HuH-7.5 (cell line): Measurements from ENCODE around the gene SMAD7.

ENCODE experiments used
- DNase-seq: peaks from one replicate; pipeline ENCODE4 v3.0.0; 2011; ENCODE audit warnings: low spot score

The SMAD7 gene

DNA sequence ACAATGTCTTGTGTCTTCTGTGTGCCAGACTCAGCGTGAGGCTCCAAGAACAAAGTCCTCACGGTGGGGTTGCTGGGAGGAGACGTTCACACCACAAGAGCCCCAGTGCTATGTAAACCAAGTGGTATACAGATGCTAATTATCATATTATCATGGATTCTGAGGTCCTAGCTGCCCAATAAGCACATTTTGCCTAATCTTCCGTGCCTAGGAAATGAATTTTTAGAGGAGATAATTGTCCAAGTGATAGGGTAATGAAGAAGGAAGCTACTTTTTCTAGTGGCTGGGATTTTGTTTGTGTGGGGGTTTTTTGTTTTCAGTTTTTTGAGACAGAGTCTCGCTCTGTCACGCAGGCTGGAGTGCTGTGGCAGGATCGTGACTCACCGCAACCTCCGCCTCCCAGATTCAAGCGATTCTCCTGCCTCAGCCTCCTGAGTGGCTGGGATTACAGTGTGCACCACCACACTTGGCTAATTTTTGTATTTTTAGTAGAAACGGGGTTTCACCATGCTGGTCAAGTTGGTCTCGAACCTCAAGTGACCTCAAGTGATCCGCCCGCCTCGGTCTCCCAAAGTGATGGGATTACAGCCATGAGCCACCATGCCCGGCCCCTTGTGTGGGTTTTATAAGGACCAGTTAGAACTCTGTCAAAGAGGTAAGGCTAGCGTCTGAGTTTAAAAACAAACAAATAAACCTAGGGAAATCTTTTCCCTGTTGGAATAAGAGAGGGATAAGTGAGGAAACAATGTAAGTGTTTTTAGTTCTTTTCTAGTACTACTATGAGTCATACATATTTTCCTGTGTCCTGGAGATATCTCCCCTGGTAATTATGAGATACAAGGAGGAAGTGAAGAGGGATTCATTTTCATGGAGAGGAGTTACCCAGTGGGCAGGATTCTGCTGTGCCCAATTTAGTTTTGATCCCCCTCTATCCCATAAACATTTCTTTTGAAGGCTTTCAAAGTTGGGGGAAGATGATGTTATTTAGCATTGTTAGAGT is 9.5 kb upstream of the SMAD7 start:
- no peak for DNase-seq

DNA sequence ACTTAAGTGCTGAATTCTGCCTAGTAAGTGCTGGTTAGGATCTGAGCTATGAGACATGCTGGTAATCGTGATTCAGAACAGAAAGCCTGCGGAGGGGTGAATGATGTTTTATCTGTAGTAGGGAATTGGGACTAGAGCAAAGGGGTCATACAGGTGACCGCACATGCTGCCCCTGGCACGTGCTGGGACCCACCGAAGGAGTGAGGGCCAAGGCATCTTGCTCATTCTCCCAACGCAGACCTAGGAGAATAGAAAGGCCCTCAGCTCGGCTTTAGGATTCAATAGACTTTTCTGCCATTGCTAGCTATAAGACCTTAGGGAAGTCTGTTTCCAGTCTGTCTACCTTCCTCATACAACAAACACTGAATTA is 8.8 kb upstream of the SMAD7 start:
- no peak for DNase-seq

DNA sequence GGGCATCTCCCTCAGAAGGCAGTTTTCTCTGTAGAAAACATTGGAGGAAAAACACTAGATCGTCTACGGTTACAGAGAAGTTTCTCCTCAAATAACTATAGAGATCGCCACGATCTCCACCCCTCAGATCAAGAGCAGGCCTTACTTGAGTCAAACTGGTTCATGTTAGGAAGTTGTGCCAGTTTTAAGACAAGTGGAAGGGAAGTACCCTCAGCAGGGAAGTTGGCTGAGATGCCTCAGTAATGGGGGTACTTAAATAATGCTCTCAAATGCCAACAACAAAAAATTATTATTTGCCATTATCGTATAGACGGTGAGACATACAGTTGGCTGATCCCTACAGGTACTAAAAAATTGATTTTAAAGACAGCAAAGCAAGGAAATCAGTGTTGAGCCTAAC is 8.2 kb upstream of the SMAD7 start:
- no peak for DNase-seq

DNA sequence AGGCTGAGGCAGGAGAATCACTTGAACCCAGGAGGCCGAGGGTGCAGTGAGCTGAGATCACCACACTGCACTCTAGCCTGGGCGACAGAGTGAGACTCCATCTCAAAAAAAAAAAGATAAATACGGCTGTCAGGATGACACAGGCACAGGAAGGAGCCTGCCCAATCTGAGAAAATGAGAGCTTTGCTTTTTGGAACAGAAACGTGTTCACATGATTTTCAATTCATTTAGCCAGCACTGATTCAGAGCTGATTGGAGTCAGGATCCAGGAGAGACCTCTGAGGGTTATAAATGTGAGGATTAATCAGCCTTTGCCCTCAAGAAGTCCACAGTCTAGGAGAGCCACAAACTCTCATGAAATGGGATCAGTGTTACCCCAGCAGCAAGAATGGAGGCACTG is 6.9 kb upstream of the SMAD7 start:
- DNase-seq, result no peak

DNA sequence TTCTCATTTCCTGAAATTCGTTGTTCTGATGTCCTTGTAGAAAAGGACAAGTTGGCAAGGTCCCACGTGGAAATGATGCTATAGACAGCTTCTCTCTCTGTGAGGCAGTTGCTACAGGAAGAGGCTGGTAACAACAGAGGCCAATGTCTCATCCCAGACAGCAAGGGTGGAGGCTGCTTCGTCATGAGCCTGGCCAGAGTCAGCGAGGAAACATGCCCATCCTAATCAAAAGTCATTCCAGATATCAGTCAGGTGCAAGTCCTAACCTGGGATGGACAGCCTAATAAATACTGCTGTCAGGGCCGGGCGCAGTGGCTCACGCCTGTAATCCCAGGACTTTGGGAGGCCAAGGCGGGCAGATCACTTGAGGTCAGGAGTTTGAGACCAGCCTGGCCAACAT is 6.4 kb upstream of the SMAD7 start:
- DNase-seq, result no peak

DNA sequence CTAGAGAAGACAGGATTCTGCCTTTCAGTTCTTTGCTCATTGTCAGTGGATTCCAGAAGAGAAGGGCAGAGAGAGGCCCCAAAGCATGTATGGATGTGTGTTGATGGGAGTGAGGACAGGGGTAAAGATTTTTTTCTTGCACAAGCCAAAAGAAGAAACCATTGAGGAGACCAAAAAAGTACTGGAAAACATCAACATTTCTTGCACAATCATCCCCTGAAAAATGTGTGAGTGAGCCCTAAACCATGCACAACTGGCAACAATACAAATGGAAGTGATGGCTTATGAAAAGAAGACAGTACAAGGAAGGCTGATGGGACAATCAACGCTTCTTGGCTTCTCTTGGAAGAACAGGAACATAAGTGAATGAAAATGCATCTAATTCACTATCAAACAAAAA is 5.6 kb upstream of the SMAD7 start:
- DNase-seq, result no peak

DNA sequence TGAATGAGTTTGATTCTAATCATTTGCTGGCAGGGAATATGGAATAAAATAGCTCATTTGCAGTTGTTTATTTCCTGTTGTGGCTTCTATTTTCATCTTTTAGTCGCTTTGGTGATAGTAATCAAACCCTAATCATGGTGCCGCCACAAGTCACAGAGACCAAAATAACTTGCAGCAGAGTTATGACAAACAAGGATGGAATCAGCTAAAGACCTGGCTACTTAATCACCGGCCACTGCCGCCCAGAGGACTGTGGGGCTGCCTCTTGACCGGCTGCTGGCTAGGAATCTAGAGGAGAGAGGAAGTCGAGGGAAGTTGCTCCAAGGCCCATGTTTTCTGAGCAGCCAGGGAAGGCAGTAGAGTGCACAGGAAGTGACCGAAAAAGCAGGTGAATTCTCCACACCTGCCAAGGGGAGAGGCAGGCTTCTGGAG is 5.1 kb upstream of the SMAD7 start:
- no peak for DNase-seq

DNA sequence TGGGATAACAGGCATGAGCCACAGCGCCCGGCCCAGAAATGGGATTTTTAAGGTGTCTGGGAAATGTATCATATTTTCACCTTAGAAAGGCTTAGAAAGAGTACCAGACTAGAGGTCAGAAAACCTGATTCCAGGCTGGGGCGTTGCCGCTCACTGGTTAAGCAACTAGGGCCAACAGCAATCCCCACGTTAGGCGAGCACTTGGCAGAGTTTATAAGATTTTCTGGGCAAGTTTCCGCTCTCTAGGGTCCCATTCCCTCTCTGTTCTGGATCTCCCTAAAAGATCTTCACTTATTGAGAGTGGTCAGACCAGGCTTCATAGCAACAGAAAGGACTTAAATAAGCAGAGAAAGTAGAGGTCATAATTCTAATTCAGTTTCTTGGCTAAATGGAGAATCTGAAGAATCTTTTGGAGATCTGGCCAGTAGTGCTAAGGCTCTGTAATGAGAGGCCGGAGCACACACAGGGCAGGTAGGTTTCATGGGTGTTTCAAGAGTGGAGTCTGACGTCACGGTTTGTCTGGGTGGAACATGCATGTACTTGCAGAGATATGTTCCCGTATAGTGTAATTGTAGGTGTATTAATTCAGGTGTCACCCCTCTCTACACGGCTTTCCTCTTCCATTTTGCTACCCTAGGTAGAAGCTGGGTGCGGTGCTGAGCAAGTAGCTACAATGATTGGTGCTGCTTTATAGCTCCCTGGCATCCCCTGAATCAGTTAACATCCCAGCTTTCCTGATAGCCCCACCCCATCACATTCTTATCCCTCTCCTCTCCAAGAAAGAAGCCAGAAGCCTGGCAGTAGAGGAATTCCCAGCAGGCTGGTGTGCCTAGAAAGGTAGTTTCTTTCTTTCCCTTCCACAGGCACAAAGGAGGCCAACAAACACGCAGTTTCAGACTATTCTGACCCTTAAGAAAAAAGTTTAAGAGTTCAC is 4.4 kb upstream of the SMAD7 start:
- DNase-seq, result no peak

DNA sequence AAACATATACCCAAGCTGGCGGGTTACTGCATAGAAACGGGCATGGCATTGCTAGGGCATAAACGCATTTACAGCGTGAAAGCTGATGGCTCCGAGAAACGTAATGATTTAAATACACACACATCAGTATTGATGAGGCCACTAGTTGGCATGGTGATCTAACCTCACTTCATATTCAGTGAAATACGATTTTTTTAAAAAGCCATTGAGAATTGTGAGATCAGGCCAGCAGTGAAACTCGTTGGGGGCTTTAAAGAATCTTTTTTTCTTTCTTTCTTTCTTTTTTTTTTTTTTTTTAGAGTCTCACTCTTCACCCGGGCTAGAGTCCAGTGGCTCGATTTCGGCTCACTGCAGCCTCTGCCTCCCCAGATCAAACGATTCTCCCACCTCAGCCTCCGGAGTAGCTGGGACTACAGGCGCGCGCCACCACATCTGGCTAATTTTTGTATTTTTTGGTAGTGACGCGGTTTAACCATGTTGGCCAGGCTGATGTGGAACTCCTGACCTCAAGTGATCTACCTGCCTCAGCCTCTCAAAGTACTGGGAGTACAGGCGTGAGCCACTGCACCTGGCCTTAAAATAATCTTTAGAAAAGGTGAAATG is 2.4 kb upstream of the SMAD7 start:
- DNase-seq, result no peak

DNA sequence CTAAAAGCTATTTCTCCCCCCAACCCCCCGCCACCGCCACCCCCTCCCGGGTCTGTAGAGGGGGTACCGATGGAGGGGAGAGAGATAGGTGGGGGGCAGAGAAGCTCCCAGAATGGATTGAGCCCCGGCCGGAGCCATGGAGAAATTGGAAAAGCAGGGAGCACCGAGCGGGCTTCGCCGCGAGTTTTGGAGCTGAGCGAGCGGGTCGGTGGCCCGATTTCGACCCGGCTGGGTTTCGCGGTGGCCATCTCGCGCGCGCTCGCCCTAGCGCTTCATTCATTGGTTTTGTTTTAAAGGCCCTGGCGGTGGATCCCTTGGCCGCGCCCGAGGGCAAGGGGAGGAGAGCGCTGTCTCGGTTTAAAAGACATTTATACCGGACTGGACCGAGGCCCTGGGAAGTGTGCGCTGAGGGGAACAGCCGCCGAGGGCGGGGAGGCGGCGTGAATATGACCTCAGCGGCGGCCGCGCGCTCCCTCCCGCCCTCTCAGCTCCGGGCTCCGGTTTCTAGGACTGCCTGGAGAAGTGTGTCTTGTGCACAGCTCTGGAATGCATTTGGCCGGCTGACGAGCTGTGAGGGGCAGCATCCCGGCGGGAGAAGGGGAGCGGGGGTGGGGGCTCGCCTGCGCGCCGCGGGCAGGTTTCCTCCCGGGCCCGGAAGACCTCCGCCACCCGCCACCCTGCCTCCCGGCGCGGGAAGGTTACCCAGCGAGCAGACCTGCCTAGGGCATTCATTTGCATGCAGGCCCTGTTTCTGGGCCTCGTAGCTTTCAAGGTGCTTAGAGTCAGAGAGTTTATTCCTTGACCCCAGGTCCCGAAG is 1.7 kb upstream of the SMAD7 start:
- DNase-seq, result peak; percentile 61

DNA sequence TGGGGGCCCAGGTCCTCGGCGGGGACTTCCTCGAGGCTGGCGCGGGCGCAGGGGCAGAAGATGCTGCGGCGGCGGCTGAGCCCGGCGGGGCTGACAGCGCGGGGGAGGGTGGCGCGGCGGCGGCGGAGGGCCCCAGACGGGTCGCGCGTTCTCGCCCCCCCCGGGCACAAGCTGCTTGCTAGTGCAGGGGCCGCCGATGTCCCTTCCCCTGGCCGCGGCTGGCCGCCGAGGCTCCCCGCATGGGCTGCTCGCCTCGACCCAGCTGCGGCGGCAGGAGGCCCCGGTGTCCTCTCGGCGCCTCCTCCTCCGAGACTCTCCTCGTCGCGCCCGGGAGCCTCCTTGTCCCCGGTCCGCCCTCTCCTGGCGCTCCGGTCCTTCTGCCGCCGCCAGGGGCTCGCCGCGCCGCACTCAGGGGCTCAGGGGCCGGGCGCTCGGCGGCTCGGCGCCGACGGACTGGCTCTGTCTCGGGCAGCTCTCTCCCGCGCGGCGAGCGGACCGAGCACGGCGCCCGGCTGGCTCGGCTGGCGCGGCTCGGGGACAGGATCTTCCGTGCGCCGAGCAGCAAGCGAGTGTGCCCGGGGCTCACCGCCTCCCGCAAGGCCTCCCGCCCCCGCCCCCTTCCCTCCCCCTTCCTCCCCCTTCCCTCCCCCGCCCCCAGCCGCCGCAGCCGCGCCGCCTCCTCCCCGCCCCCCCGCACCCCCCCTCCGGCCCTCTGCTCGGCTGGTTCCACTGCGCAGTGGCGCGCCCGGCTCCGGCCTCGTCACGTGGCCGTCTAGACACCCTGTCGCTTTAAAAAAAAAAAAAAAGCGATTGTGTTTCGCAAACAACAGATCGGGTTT is 902 bp upstream of the SMAD7 start:
- peak; percentile 75 for DNase-seq

DNA sequence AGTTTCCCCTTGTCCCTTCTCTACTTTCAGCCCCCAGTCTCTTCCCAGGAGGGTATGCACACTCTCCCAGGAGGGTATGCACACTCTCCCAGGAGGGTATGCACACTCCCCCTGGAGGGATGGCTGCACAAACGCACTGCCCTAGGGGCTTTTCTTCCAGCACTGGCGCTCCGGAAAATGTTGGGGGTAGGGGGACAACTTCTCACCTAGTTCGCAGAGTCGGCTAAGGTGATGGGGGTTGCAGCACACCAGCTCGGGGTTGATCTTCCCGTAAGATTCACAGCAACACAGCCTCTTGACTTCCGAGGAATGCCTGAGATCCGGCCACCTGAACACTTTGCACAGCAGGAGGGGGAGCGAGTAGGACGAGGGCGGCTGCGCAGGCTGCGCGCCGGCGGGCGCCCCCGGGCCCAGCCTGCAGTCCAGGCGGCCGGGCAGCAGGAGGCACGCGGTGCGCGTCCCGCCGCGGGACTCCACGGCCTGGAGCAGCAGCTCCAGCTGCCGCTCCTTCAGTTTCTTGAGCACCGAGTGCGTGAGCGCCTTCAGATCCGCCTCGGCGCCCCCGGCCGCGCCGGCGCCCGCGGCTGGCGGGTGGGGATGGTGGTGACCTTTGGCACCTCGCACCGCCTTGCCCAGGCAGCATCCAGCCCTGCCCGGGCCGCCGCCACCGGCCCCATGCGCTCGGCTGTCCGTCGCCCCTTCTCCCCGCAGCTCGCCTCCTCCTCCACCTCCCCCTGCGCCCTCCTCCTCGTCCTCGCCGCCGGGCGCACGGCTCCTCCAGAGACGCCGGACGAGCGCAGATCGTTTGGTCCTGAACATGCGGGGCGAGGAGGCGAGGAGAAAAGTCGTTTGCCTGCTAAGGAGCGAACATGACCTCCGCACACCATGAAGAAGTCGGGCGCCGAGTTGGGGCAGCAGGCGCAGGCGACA is 894 bp downstream of the SMAD7 start:
- peak; percentile 40 for DNase-seq

DNA sequence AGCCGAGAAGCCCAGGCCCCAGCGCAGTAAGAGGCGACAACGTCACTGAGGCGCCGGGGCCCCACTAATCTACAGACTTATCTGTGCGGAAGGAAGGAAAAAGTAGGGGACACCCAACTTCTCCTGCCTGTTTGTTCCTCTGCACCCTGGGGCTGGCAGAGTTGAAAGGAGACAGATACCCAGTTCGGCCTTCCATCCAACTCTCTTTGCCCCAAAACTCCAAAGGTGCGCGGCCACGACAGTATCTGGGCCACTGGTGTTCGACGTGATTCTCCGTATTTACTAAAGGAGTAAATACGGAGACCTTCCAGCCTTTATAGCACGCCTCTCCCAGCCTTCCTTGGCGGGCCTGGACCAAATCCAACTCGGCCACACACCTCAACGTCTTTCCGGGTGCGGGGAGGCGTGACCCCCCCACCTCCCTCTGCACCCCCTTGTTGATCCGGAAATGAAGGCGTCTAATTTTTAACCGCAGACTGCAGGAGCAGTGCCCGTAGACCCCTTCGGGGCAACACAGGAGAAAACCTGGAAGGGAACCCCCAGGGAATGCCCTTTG is 1.6 kb downstream of the SMAD7 start:
- DNase-seq, result no peak

DNA sequence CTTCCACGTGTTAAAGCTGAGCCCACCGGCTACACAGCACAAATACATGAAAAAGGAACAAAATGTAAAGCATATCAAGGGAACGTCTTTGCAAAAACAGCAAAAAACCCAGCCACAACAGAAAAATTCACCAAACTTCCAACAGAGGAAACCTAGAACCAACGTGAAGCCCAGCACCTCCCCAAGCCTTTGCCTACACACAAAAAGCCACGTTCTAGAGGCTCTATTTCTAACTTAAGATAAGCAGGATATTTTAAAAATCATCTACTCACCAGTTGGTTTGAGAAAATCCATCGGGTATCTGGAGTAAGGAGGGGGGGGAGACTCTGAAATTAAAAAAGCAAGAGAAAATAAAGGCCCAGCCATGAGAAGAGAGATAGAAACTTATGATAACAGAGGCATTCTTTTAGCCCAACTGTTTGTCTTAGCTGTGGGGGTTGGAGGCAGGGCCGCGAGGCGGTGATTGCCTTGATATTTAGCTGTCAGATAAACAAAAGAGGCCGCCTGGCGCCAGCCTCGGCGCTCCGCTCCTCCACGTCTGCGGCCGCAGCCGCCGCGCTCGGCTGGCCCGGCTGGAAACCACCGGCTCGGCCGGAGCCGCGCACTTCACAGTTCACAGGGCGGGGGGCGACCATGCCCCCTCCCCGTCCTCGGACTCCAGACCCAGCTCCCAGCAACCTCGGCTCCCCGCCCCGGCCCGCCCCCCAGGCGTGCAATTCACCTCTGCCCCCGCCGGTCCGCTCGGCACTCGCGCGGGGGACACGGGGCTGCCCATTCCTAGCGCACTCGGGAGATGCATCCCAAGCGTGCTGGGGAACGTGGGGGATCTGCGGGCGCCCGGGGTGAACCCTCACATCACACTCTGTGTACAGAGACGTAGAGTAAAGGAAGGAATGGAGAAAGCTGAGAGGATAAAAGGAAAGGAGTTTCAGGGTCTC is 2.4 kb downstream of the SMAD7 start:
- DNase-seq, result peak; percentile 93

DNA sequence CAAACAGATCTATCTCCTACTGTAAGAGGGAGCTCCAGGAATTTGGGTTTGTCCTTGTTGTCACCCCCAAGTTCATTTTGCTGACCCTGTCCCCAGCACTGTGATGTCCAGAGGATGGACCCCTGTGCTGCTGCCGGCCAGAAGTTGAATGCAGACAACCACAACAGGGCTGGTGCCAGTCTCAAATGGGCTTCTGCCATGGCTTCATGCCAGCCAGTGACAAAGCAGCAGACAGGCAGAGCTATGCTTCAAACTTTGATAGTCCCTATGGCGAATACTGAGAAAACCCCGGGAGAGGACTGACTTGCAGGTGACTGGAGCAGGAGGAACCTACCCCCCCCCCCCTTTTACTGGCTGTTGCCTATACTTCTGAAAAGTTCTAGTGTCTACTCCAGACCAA is 3.2 kb downstream of the SMAD7 start:
- no peak for DNase-seq

DNA sequence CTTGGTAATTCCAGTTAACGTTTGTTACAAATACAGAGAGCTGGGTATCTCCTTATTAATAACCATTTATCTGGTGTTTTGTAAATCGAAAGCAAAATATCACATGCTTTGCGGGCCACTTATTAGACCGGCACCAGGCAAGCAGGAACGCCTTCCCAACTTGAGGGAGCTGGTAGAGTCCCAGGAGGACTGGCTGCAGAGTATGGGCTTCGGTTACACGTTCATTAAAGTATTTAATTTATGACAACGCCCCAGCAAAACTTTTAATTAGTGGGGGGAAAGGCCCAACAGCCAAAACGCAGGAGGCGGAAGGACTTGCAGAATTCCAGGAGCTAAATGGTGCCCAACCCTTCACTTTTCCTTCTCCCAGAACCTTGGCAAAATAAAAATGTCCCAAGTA is 3.7 kb downstream of the SMAD7 start:
- DNase-seq, result no peak

DNA sequence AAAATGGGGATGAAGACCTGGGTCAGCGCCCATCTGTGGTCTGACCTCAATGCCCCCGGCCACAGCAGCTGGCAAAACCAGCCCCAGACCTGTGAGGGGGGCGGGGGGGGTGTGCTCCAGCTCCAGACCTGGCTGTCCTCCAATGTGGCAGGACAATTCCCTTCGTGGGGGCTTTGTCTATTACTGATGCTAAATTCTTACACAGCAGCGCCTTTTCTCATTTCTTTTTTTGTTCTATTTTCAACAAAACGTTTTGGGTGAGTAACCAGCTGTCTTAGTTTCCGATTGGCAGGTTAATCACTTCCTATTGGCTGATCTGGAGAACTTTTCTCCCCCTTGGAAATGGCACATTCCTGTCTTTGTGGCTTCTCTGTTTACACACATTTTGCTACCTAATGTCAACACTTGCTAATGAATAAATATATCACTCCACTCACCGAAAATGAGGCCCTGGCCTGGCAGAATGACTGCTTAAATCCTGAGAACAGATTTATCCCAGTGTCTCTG is 4.4 kb downstream of the SMAD7 start:
- no peak for DNase-seq

DNA sequence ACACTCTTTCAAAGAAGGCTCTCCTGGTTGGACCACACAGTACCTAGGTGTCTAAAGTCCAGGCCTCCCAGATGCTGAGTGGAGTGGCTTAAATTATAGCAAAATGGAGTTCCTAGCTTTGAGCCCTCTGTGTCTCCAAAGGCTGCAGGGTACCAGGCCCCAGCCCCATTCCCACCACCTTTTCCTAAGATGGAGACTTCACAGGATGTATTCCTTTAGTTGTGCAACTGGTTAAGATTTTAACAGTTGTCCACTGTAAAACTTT is 4.9 kb downstream of the SMAD7 start:
- no peak for DNase-seq
